Testis (tissue), 2 donors: ENCODE data around the gene SPATA1.

ENCODE experiments used
- POLR2A ChIP-seq: fragments of 450-650 bp; IDR thresholded peaks from one replicate; pipeline ENCODE4 v1.6.1; 2017; ENCODE audit warnings: antibody characterized with exemption, mild to moderate bottlenecking, moderate library complexity
- TF ChIP-seq, protein P1 (sequence below), 3 experiments: fragments of 450-650 bp in 2 of 3; fragments of 200-600 bp in 1 of 3; sonication (generic) in 1 of 3; IDR thresholded peaks; one replicate each; pipeline ENCODE4 v1.5.1; 2016 to 2019; ENCODE audit warnings: antibody characterized with exemption in 3 of 3, mild to moderate bottlenecking in 2 of 3, moderate library complexity in 1 of 3

DNA sequence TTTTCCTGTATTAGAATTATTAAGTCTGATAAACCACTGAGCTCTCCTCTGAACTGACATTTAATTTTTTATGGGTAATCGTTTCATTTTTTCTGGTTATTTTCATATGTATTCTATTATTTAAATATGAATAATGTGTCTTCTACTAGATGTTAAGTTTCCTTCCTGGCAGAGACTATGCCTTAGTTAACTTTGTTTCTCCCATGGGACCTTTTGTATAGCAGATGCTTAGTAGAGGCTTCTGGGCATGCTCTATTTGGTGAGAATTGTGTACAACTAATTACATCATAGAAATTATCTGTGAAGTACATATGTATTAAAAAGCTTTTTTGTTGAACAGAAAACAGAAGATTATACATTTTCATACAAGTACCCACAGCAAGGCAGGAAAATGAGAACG lies 44.6 kb downstream of the SPATA1 start:
- TF ChIP-seq, protein P1, sequence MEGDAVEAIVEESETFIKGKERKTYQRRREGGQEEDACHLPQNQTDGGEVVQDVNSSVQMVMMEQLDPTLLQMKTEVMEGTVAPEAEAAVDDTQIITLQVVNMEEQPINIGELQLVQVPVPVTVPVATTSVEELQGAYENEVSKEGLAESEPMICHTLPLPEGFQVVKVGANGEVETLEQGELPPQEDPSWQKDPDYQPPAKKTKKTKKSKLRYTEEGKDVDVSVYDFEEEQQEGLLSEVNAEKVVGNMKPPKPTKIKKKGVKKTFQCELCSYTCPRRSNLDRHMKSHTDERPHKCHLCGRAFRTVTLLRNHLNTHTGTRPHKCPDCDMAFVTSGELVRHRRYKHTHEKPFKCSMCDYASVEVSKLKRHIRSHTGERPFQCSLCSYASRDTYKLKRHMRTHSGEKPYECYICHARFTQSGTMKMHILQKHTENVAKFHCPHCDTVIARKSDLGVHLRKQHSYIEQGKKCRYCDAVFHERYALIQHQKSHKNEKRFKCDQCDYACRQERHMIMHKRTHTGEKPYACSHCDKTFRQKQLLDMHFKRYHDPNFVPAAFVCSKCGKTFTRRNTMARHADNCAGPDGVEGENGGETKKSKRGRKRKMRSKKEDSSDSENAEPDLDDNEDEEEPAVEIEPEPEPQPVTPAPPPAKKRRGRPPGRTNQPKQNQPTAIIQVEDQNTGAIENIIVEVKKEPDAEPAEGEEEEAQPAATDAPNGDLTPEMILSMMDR (IDR thresholded peaks at IDR 0.05) = no peak
- no peak for TF ChIP-seq POLR2A
